OCI-M2 (cell line): Measurements from ENCODE around the gene CCDC88C.
A peak's percentile ranks its signal among the peaks of the same experiment; 100 is the strongest.
"Not testable (repeated sequence)": the region's sequence is repeated elsewhere in the genome, so short reads cannot be mapped to it uniquely, and the experiment has no call there.

ENCODE experiments used
- DNase-seq: peaks from one replicate; lab custom pipeline; 2025; ENCODE audit not compliant: unreplicated experiment; lab: John Stamatoyannopoulos, UW

Gene CCDC88C

GRCh38 chr14:91417120-91417982, at the start of gene CCDC88C:
Gene CCDC88C, minus strand, starts transcription at chr14:91417820. Its CDS starts 130 bp downstream, at chr14:91417690.
- DNase-seq, result no peak

GRCh38 chr14:91466192-91466591, 48.6 kb upstream of the CCDC88C start:
- no peak for DNase-seq

- no peak for DNase-seq
Measured at GRCh38 chr14:91464615-91465205, 47.1 kb upstream of the CCDC88C start.

GRCh38 chr14:91458612-91459011, 41.0 kb upstream of the CCDC88C start:
- no peak for DNase-seq

GRCh38 chr14:91456283-91456682, 38.7 kb upstream of the CCDC88C start:
- no peak for DNase-seq

- no peak for DNase-seq
Measured at GRCh38 chr14:91454580-91454979, 37.0 kb upstream of the CCDC88C start.

- DNase-seq, result no peak
Measured at GRCh38 chr14:91454155-91454554, 36.5 kb upstream of the CCDC88C start.

GRCh38 chr14:91453744-91454143, 36.1 kb upstream of the CCDC88C start:
- DNase-seq, result no peak

GRCh38 chr14:91444335-91445020, 26.9 kb upstream of the CCDC88C start:
- DNase-seq, result no peak

- no peak for DNase-seq
Measured at GRCh38 chr14:91439345-91439744, 21.7 kb upstream of the CCDC88C start.

- no peak for DNase-seq
Measured at GRCh38 chr14:91438845-91439244, 21.2 kb upstream of the CCDC88C start.

GRCh38 chr14:91436266-91436665, 18.6 kb upstream of the CCDC88C start:
- DNase-seq, result not testable (repeated sequence)

- DNase-seq, result no peak
Measured at GRCh38 chr14:91429385-91429784, 11.8 kb upstream of the CCDC88C start.

GRCh38 chr14:91428931-91429330, 11.3 kb upstream of the CCDC88C start:
- not testable (repeated sequence) for DNase-seq

GRCh38 chr14:91425531-91425944, 7.9 kb upstream of the CCDC88C start:
- not testable (repeated sequence) for DNase-seq

GRCh38 chr14:91424813-91425530, 7.4 kb upstream of the CCDC88C start:
- no peak for DNase-seq

- DNase-seq, result no peak
Measured at GRCh38 chr14:91420686-91421085, 3.1 kb upstream of the CCDC88C start.

GRCh38 chr14:91419451-91419850, 1.8 kb upstream of the CCDC88C start:
- DNase-seq, result no peak

GRCh38 chr14:91419044-91419397, 1.4 kb upstream of the CCDC88C start:
- no peak for DNase-seq

- peak; percentile 55 for DNase-seq
Measured at GRCh38 chr14:91418387-91419043, 895 bp upstream of the CCDC88C start.

GRCh38 chr14:91417983-91418386, 365 bp upstream of the CCDC88C start:
- DNase-seq, result no peak
